GM18526 (cell line): ENCODE data around the gene ASTN2.

Experiments
- POLR2A ChIP-seq: IDR thresholded peaks from 3 replicates; pipeline ENCODE4 v1.6.1; 2011; ENCODE audit not compliant: insufficient read length; ENCODE audit errors: extremely low read depth

Gene ASTN2

GRCh38 chr9:116837018-116837989 lies 577.6 kb downstream of the ASTN2 start:
- no peak for TF ChIP-seq POLR2A

- TF ChIP-seq POLR2A, result no peak
Observed at GRCh38 chr9:116821633-116822229, 593.1 kb downstream of the ASTN2 start.

- TF ChIP-seq POLR2A, result no peak
Observed at GRCh38 chr9:116819116-116819515, 595.7 kb downstream of the ASTN2 start.

GRCh38 chr9:116817762-116818161 lies 597.1 kb downstream of the ASTN2 start:
- no peak for TF ChIP-seq POLR2A

- no peak for TF ChIP-seq POLR2A
Observed at GRCh38 chr9:116816484-116816883, 598.4 kb downstream of the ASTN2 start.

- TF ChIP-seq POLR2A, result no peak
Observed at GRCh38 chr9:116815835-116816234, 599.0 kb downstream of the ASTN2 start.

- no peak for TF ChIP-seq POLR2A
Observed at GRCh38 chr9:116813031-116813300, 601.9 kb downstream of the ASTN2 start.

GRCh38 chr9:116812231-116813030 lies 602.4 kb downstream of the ASTN2 start:
- no peak for TF ChIP-seq POLR2A

- TF ChIP-seq POLR2A, result no peak
Observed at GRCh38 chr9:116809656-116810055, 605.2 kb downstream of the ASTN2 start.

GRCh38 chr9:116806075-116806474 lies 608.8 kb downstream of the ASTN2 start:
- TF ChIP-seq POLR2A, result no peak

GRCh38 chr9:116800885-116801284 lies 614.0 kb downstream of the ASTN2 start:
- no peak for TF ChIP-seq POLR2A

- no peak for TF ChIP-seq POLR2A
Observed at GRCh38 chr9:116800074-116800473, 614.8 kb downstream of the ASTN2 start.

GRCh38 chr9:116798521-116798920 lies 616.3 kb downstream of the ASTN2 start:
- TF ChIP-seq POLR2A, result no peak

GRCh38 chr9:116797276-116797675 lies 617.6 kb downstream of the ASTN2 start:
- TF ChIP-seq POLR2A, result no peak

GRCh38 chr9:116796669-116797068 lies 618.2 kb downstream of the ASTN2 start:
- TF ChIP-seq POLR2A, result no peak

- no peak for TF ChIP-seq POLR2A
Observed at GRCh38 chr9:116795821-116796220, 619.0 kb downstream of the ASTN2 start.
